Mucosa of descending colon (tissue), 3 donors: ENCODE data around the gene OSBPL8. TPM values are rescaled to one million over a fixed set of nuclear protein-coding genes. Genes with fewer than 3 reads are reported as not detected.

ENCODE experiments used
- ATAC-seq: fragments of 200-7000 bp; cut with Tn5 transposase; one replicate; pipeline ENCODE4 v1.9.1; 2020; ENCODE audit warnings: mild to moderate bottlenecking, moderate library complexity
- DNase-seq, 3 donors: peaks; one replicate each; pipeline ENCODE4 v3.0.0-alpha.2; 2020
- H3K36me3 ChIP-seq: fragments of 200-600 bp; one replicate; pipeline ENCODE4 v1.8.0; 2021; ENCODE audit warnings: low read depth, mild to moderate bottlenecking
- H3K4me1 ChIP-seq: fragments of 200-600 bp; one replicate; pipeline ENCODE4 v1.8.0; 2021; ENCODE audit warnings: low read depth, mild to moderate bottlenecking
- H3K4me3 ChIP-seq: fragments of 200-600 bp; one replicate; pipeline ENCODE4 v1.8.0; 2021; ENCODE audit warnings: mild to moderate bottlenecking
- H3K9me3 ChIP-seq: fragments of 200-600 bp; one replicate; pipeline ENCODE4 v1.8.0; 2021; ENCODE audit warnings: mild to moderate bottlenecking
- CTCF ChIP-seq: fragments of 200-600 bp; IDR thresholded peaks from one replicate; pipeline ENCODE4 v1.8.0; 2022; ENCODE audit warnings: antibody characterized with exemption, mild to moderate bottlenecking
- intact Hi-C, 2 donors: fragments of 100-400 bp; cut with DNase I in 1 of 2; cut with micrococcal nuclease in 1 of 2; formaldehyde crosslinking; loops; one replicate each; pipeline versions ENCODE4 v1.11.0 to v1.11.1; 2022; cut with DNase I, micrococcal nuclease
- total RNA-seq, 3 donors: library from RNA; stranded (reverse); fragmentation: NEBNext Ultra II Directional in 2 of 3; extraction: Animal tissue kit (Norgen Biotek cat#: 25700) in 2 of 3; gene quantifications; one replicate each; pipeline versions ENCODE4 v1.2.1 to v1.2.4, GENCODE V29; 2021 to 2023
- donor health status: DM: no; HTN: no; CAD: no; lungs with moderate emphysema.
- donor health status: DM: no; HTN: no; CAD: no.
- donor health status: DM: no; HTN: yes; CAD: no.

The OSBPL8 gene
- total RNA-seq, 3 donors from 2014 or later: 26.3 to 56.0 (median 26.9) TPM

GRCh38 chr12:76421046-76421445 lies 138.5 kb downstream of the OSBPL8 start:
- no peak for DNase-seq
- intact Hi-C loops: no loop called here
- H3K36me3 ChIP-seq: no peaks in the 10 kb centered on the region
- H3K9me3 ChIP-seq: peaks cover 11% of the 10 kb centered on the region
- no peak overlapping the region for H3K4me3 ChIP-seq
- H3K4me1 ChIP-seq: no peaks in the 10 kb centered on the region
- no peak for ATAC-seq
- no peak for TF ChIP-seq CTCF

DNA sequence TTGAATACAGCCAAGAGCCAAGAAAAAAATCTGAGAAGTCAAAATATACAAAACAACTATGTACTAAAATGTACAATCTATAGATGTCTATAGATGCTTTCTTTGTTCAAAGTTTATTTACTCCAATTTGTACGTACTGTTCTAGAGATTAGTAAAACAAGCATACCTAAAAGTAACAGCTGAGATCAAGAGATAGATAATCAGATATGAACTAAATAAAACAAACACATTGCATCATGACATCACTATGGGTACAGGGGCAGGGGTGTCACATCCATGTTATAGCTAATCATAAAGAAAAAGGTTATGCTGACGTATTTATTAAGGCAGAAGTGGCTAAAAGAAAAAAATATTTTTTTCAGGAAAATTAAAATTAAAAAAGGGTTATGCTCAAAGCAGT lies 139.3 kb downstream of the OSBPL8 start:
- no peak for TF ChIP-seq CTCF
- no peak for ATAC-seq
- DNase-seq: no peak
- peaks cover 4% of the 10 kb centered on the region for H3K9me3 ChIP-seq
- H3K36me3 ChIP-seq: no peaks in the 10 kb centered on the region
- no peak overlapping the region for H3K4me3 ChIP-seq
- intact Hi-C loops: no loop called here
- no peaks in the 10 kb centered on the region for H3K4me1 ChIP-seq

- ATAC-seq (no peak), DNase-seq (no peak)
- H3K4me3 ChIP-seq: no peak overlapping the region
- H3K36me3 ChIP-seq: no peaks in the 10 kb centered on the region
- no peak for TF ChIP-seq CTCF
- intact Hi-C loops: no loop called here
- H3K4me1 ChIP-seq: no peaks in the 10 kb centered on the region
- no peaks in the 10 kb centered on the region for H3K9me3 ChIP-seq
Observed at GRCh38 chr12:76417116-76417515, 142.5 kb downstream of the OSBPL8 start.

DNA sequence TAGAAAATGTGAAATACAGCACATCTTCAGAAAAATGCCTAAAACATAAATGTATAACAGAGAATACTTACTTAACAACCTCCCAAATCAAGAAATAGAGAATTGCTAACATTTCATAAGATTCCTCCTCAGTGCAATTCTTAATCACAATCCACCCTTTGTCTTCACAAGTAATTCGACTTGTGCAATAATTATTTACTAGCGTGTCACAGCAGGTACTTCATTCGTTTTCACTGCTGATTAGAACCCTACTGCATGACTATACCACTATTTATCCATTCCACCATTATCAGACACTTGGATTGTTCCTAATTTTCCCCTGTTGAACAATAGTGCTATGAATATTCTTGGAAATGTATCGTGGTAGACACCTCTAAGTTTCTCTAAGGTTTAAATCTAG lies 146.4 kb downstream of the OSBPL8 start:
- DNase-seq: no peak
- Histone ChIP-seq H3K9me3 (no peaks in the 10 kb centered on the region), H3K4me1 (no peaks in the 10 kb centered on the region), H3K4me3 (no peak overlapping the region), H3K36me3 (no peaks in the 10 kb centered on the region)
- TF ChIP-seq CTCF: no peak
- intact Hi-C loops: no loop called here
- no peak for ATAC-seq

- H3K4me1 ChIP-seq: no peaks in the 10 kb centered on the region
- DNase-seq (no peak), ATAC-seq (no peak)
- intact Hi-C loops: no loop called here
- no peak overlapping the region for H3K4me3 ChIP-seq
- H3K9me3 ChIP-seq: no peaks in the 10 kb centered on the region
- TF ChIP-seq CTCF: no peak
- no peaks in the 10 kb centered on the region for H3K36me3 ChIP-seq
Observed at GRCh38 chr12:76410781-76411180, 148.8 kb downstream of the OSBPL8 start.

- no peak for ATAC-seq
- no peak for TF ChIP-seq CTCF
- DNase-seq: no peak
- Histone ChIP-seq H3K4me1 (no peaks in the 10 kb centered on the region), H3K9me3 (no peaks in the 10 kb centered on the region), H3K4me3 (no peak overlapping the region), H3K36me3 (no peaks in the 10 kb centered on the region)
- intact Hi-C loops: no loop called here
Observed at GRCh38 chr12:76410371-76410770, 149.2 kb downstream of the OSBPL8 start.
